K562 (cell line): ENCODE results near the gene SLC35A4. TPM values are rescaled to one million over a fixed set of nuclear protein-coding genes. Genes with fewer than 3 reads are reported as not detected.

Source experiments
- ATAC-seq: fragments of 200-7000 bp; cut with Tn5 transposase; 3 replicates; pipeline ENCODE4 v1.9.1; 2020; ENCODE audit warnings: moderate library complexity
- BruUV-seq: library from RNA; stranded (reverse); fragments of 400-500 nt; replicated peaks from 2 replicates; lab custom pipeline; 2021; lab: Mats Ljungman, UMichigan
- CTCF ChIA-PET: fragments of 300-600 bp; formaldehyde crosslinking; extraction: SDS; loops from one replicate; lab custom pipeline; 2021; ENCODE audit warnings: low intra/inter-chr PET ratio; lab: Yijun Ruan, JAX
- POLR2A ChIA-PET: fragments of 300-600, 350-650 bp; sonication (Branson Sonifier 250); formaldehyde crosslinking; extraction: SDS; loops from one replicate; lab custom pipeline; 2021; ENCODE audit warnings: antibody characterized with exemption, inconsistent platforms; lab: Yijun Ruan, JAX
- DNase-seq, 4 experiments: peaks; one replicate each; pipeline versions ENCODE4 v3.0.0 to v3.0.0-alpha.2; 2011 to 2018; ENCODE audit warnings: low spot score in 3 of 4, mixed read lengths in 3 of 4; ENCODE audit errors: extremely low read depth in 1 of 4
- FAIRE-seq: peaks from 2 replicates; lab custom pipeline; 2011; peaks lifted over from hg19 to GRCh38; lab: Jason Lieb, UNC
- H2AFZ ChIP-seq: 2 replicates; pipeline ENCODE4 v1.6.0; 2011; ENCODE audit warnings: low read depth, low read length, control low read depth, inconsistent platforms
- H3K27ac ChIP-seq: fragments of 200-600 bp; 3 replicates; pipeline ENCODE4 v1.8.0; 2011; ENCODE audit warnings: low read depth, mild to moderate bottlenecking, control low read depth, inconsistent platforms, low read length, moderate library complexity, mixed read lengths; ENCODE audit errors: extremely low read depth
- H3K27me3 ChIP-seq, 2 experiments: fragments of 300-600 bp in 1 of 2; 2 replicates in 1 of 2; 3 replicates in 1 of 2; pipeline versions ENCODE4 v1.6.0 to v1.8.0; 2011; ENCODE audit warnings: inconsistent platforms in 2 of 2, low read length in 2 of 2, mild to moderate bottlenecking in 1 of 2, mixed read lengths in 1 of 2, moderate library complexity in 1 of 2; ENCODE audit not compliant: control insufficient read depth in 2 of 2, insufficient read depth in 2 of 2
- H3K36me3 ChIP-seq: fragments of 300-600 bp; 3 replicates; pipeline ENCODE4 v1.8.0; 2011; ENCODE audit warnings: mild to moderate bottlenecking, low read length, inconsistent platforms; ENCODE audit not compliant: control insufficient read depth, insufficient read depth
- H3K4me1 ChIP-seq, 2 experiments: fragments of 200-600 bp in 1 of 2; replicated peaks in 1 of 2; 2 replicates in 1 of 2; 3 replicates in 1 of 2; pipeline versions ENCODE4 v1.5.1 to v1.8.0; 2011; ENCODE audit warnings: inconsistent platforms in 2 of 2, low read length in 2 of 2, mild to moderate bottlenecking in 1 of 2, mixed read lengths in 1 of 2, moderate library complexity in 1 of 2; ENCODE audit not compliant: control insufficient read depth in 2 of 2, insufficient read depth in 2 of 2
- H3K4me2 ChIP-seq: 2 replicates; pipeline ENCODE4 v1.6.1; 2011; ENCODE audit warnings: low read length, control low read depth, inconsistent platforms, mixed read lengths; ENCODE audit not compliant: insufficient read depth
- H3K4me3 ChIP-seq: fragments of 200-600 bp; sonication (generic), shearing (Covaris generic); 2 replicates; pipeline ENCODE4 v1.5.1; 2016; ENCODE audit warnings: control low read depth, inconsistent platforms
- H3K79me2 ChIP-seq: fragments of 200-600 bp; 3 replicates; pipeline ENCODE4 v1.8.0; 2011; ENCODE audit warnings: low read length, inconsistent platforms; ENCODE audit not compliant: control insufficient read depth, insufficient read depth
- H3K9ac ChIP-seq, 2 experiments: 2 replicates each; pipeline versions ENCODE4 v1.6.0 to v1.6.1; 2011; ENCODE audit warnings: low read depth in 2 of 2, low read length in 2 of 2, control low read depth in 1 of 2, inconsistent platforms in 1 of 2, mild to moderate bottlenecking in 1 of 2, mixed read lengths in 1 of 2; ENCODE audit not compliant: insufficient read depth in 1 of 2
- H3K9me1 ChIP-seq: one replicate; pipeline ENCODE4 v1.6.0; 2011; ENCODE audit warnings: inconsistent platforms, mild to moderate bottlenecking, low read length, moderate library complexity; ENCODE audit not compliant: control insufficient read depth, insufficient read depth
- H3K9me3 ChIP-seq: replicated peaks from 2 replicates; pipeline ENCODE4 v1.5.1; 2011; ENCODE audit warnings: low read depth, low read length, inconsistent platforms; ENCODE audit not compliant: control insufficient read depth, insufficient read depth
- H4K20me1 ChIP-seq: replicated peaks from 2 replicates; pipeline ENCODE4 v1.6.1; 2011; ENCODE audit warnings: low read length, inconsistent platforms, mixed read lengths; ENCODE audit not compliant: control insufficient read depth, insufficient read depth
- DDX20 ChIP-seq: fragments of 450-650 bp; IDR thresholded peaks from 2 replicates; pipeline ENCODE4 v1.6.1; 2016; ENCODE audit warnings: missing genetic modification characterization, low read depth, mild to moderate bottlenecking, missing compliant biosample characterization, moderate library complexity
- NRF1 ChIP-seq, 2 experiments: fragments of 450-650 bp; IDR thresholded peaks in 1 of 2; conservative IDR thresholded peaks in 1 of 2; 2 replicates each; pipeline ENCODE4 v1.6.1; 2014; ENCODE audit warnings: mild to moderate bottlenecking in 2 of 2
- ZC3H11A ChIP-seq: IDR thresholded peaks from 2 replicates; pipeline ENCODE4 v1.6.1; 2012; ENCODE audit warnings: low read depth, low read length, improper control_type of control experiment
- WGBS: fragments of 100-300 bp; shearing (Covaris generic); methylation state at CpG from one replicate; pipeline ENCODE4 v1.1.6; 2016; ENCODE audit warnings: low coverage, mixed read lengths; ENCODE audit not compliant: insufficient coverage; ENCODE audit errors: missing lambda C conversion rate; 5-methylcytosine and 5-hydroxymethylcytosine counted together
- in situ Hi-C: fragments of 300-500 bp; cut with MboI; formaldehyde crosslinking; loops from 4 replicates; pipeline ENCODE4 v1.15.0; 2018; ENCODE audit warnings: inconsistent platforms, mixed read lengths
- intact Hi-C: fragments of 100-400 bp; cut with micrococcal nuclease; formaldehyde crosslinking; loops from 2 replicates; pipeline ENCODE4 v1.14.2; 2022
- polyA plus RNA-seq, 8 experiments: library from polyadenylated mRNA; depleted of rRNA in 4 of 8; stranded (reverse) in 5 of 8; unstranded in 3 of 8; fragments of >200 nt; fragmentation: Nextera tagmentation in 2 of 8; fragmentation: Illumina TruSeq in 1 of 8; extraction: Ambion mirVana in 2 of 8; extraction: Trizol in 1 of 8; gene quantifications; 2 replicates each; pipeline versions ENCODE4 v1.2.1 to v1.2.3, GENCODE V29; 2011 to 2014; ENCODE audit warnings: inconsistent platforms in 1 of 8, missing spikeins in 1 of 8
- total RNA-seq, 7 experiments: library from RNA; depleted of rRNA in 6 of 7; stranded (reverse); fragments of >200 nt in 6 of 7; fragmentation: Illumina TruSeq in 2 of 7; extraction: Trizol in 2 of 7; gene quantifications; 2 replicates each; pipeline versions ENCODE4 v1.2.1 to v1.2.3, GENCODE V29; 2011 to 2021; ENCODE audit warnings: low replicate concordance in 1 of 7
- TF ChIP-seq, protein P1 (sequence below): fragments of 450-650 bp; IDR thresholded peaks from 2 replicates; pipeline ENCODE4 v1.6.1; 2017; ENCODE audit warnings: antibody characterized with exemption, mild to moderate bottlenecking

Gene SLC35A4
- total and polyA plus RNA-seq, 9 of the 15 experiments (the other 6 are each of a cell fraction or from before 2014, with no cell fraction given), result 21.8 to 171 (median 42.5) TPM

- Histone ChIP-seq H3K79me2 (peaks cover 17% of the 10 kb centered on the region), H3K9me3 (no peaks in the 10 kb centered on the region), H2AFZ (no peak overlapping the region), H4K20me1 (no peaks in the 10 kb centered on the region), H3K27ac (no peak overlapping the region), H3K4me3 (no peak overlapping the region), H3K27me3 (no peaks in the 10 kb centered on the region), H3K9me1 (no peaks in the 10 kb centered on the region), H3K9ac (no peak overlapping the region; a peak in 1 of 4 replicates), H3K36me3 (peaks cover 37% of the 10 kb centered on the region), H3K4me2 (no peak overlapping the region), H3K4me1 (peaks cover 21 to 34% of the 10 kb centered on the region in 2 experiments; a peak in 4 of 5 replicates)
- no peak for DNase-seq
- FAIRE-seq, result no peak
- no peak for ATAC-seq
- BruUV-seq, result no TSS peak
- WGBS, result 100% methylated on average over 1 of the region's 1 CpG
- in situ Hi-C loops, result no loop called here
- no peak for TF ChIP-seq DDX20 (tag)
- no peak for TF ChIP-seq ZC3H11A
- TF ChIP-seq, protein P1, sequence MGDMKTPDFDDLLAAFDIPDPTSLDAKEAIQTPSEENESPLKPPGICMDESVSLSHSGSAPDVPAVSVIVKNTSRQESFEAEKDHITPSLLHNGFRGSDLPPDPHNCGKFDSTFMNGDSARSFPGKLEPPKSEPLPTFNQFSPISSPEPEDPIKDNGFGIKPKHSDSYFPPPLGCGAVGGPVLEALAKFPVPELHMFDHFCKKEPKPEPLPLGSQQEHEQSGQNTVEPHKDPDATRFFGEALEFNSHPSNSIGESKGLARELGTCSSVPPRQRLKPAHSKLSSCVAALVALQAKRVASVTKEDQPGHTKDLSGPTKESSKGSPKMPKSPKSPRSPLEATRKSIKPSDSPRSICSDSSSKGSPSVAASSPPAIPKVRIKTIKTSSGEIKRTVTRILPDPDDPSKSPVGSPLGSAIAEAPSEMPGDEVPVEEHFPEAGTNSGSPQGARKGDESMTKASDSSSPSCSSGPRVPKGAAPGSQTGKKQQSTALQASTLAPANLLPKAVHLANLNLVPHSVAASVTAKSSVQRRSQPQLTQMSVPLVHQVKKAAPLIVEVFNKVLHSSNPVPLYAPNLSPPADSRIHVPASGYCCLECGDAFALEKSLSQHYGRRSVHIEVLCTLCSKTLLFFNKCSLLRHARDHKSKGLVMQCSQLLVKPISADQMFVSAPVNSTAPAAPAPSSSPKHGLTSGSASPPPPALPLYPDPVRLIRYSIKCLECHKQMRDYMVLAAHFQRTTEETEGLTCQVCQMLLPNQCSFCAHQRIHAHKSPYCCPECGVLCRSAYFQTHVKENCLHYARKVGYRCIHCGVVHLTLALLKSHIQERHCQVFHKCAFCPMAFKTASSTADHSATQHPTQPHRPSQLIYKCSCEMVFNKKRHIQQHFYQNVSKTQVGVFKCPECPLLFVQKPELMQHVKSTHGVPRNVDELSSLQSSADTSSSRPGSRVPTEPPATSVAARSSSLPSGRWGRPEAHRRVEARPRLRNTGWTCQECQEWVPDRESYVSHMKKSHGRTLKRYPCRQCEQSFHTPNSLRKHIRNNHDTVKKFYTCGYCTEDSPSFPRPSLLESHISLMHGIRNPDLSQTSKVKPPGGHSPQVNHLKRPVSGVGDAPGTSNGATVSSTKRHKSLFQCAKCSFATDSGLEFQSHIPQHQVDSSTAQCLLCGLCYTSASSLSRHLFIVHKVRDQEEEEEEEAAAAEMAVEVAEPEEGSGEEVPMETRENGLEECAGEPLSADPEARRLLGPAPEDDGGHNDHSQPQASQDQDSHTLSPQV, result no peak
- no peak for TF ChIP-seq NRF1 (conservative IDR thresholded peaks at IDR 0.05 in 1 of 2, IDR thresholded peaks at IDR 0.05 in 1 of 2)
- intact Hi-C loops, result no loop called here
- CTCF ChIA-PET, result no interaction called here
- POLR2A ChIA-PET, result interaction anchor here (0.9 to 2.2 kb wide), 4 partner anchors 10 to 68 kb away, joined by 3 to 8 read pairs (median 4); no protein-coding TSS in a partner anchor
These were observed 5.9 kb downstream of the SLC35A4 start for GRCh38 chr5:140570488-140570887.
